ENCODE measurements around the gene ZBTB47.

Gene ZBTB47

DNA sequence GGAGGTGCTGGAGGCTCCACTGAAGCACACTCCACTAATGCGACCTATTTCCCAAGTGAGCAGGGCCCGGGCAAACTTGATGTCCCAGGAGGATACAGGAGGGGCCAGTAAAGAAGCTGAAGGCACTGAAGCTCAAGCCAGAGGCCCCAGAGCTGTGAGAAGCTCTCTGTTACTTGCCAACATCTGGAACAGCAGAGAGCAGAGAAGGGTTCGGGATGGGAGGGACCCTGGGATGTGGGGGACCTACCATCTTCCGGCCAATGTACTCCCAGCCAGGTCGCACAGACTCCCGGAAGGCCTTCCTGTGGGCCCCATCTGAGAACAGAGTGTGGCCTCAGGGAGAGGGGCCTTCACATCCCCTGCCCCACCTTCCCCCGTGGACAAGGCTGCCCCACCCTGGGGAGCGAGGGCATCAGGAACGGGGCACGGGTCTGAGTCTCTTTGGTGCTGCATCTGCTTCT, 46.0 kb downstream of the ZBTB47 start:
- no peaks in the 10 kb centered on the region for H3K4me1 ChIP-seq (ENCODE audit: insufficient read depth, poor library complexity, severe bottlenecking)
- no peak overlapping the region for H3K27ac ChIP-seq (ENCODE audit: poor library complexity, severe bottlenecking)
- TF ChIP-seq CTCF (IDR thresholded peaks at IDR 0.05; ENCODE audit: poor library complexity, severe bottlenecking), result no peak
- DNase-seq (ENCODE audit: low spot score) (no peak), ATAC-seq (ENCODE audit: low read depth) (no peak)
- H3K36me3 ChIP-seq (ENCODE audit: low read depth), result no peaks in the 10 kb centered on the region
- no peaks in the 10 kb centered on the region for H3K27me3 ChIP-seq (ENCODE audit: insufficient read depth, poor library complexity, severe bottlenecking)
- no peaks in the 10 kb centered on the region for H3K9me3 ChIP-seq (ENCODE audit: severe bottlenecking)
- H3K4me3 ChIP-seq (ENCODE audit: severe bottlenecking), result no peak overlapping the region

- no peaks in the 10 kb centered on the region for H3K36me3 ChIP-seq (ENCODE audit: low read depth)
Measured at GRCh38 chr3:42700366-42701288, 47.1 kb downstream of the ZBTB47 start.

GRCh38 chr3:42701371-42702065, 48.0 kb downstream of the ZBTB47 start:
- H3K4me1 ChIP-seq (ENCODE audit: insufficient read depth, poor library complexity, severe bottlenecking), result no peaks in the 10 kb centered on the region
- no peaks in the 10 kb centered on the region for H3K27me3 ChIP-seq (ENCODE audit: insufficient read depth, poor library complexity, severe bottlenecking)
- DNase-seq (ENCODE audit: low spot score) (peak; percentile 70), ATAC-seq (ENCODE audit: low read depth) (peak; percentile 74)
- TF ChIP-seq CTCF (IDR thresholded peaks at IDR 0.05; ENCODE audit: poor library complexity, severe bottlenecking), result no peak
- no peaks in the 10 kb centered on the region for H3K36me3 ChIP-seq (ENCODE audit: low read depth)
- H3K27ac ChIP-seq (ENCODE audit: poor library complexity, severe bottlenecking), result no peak overlapping the region
- H3K4me3 ChIP-seq (ENCODE audit: severe bottlenecking), result no peak overlapping the region
- H3K9me3 ChIP-seq (ENCODE audit: severe bottlenecking), result no peaks in the 10 kb centered on the region

More at GRCh38 chr3:42700366-42701288, 47.1 kb downstream of the ZBTB47 start:
- TF ChIP-seq CTCF (IDR thresholded peaks at IDR 0.05; ENCODE audit: poor library complexity, severe bottlenecking), result no peak
- Histone ChIP-seq H3K9me3 (ENCODE audit: severe bottlenecking) (no peaks in the 10 kb centered on the region), H3K27me3 (ENCODE audit: insufficient read depth, poor library complexity, severe bottlenecking) (no peaks in the 10 kb centered on the region), H3K4me3 (ENCODE audit: severe bottlenecking) (no peak overlapping the region), H3K27ac (ENCODE audit: poor library complexity, severe bottlenecking) (no peak overlapping the region), H3K4me1 (ENCODE audit: insufficient read depth, poor library complexity, severe bottlenecking) (no peaks in the 10 kb centered on the region)
- ATAC-seq (ENCODE audit: low read depth) (no peak), DNase-seq (ENCODE audit: low spot score) (no peak)

- Histone ChIP-seq H3K9me3 (ENCODE audit: severe bottlenecking) (no peaks in the 10 kb centered on the region), H3K36me3 (ENCODE audit: low read depth) (no peaks in the 10 kb centered on the region), H3K4me3 (ENCODE audit: severe bottlenecking) (no peak within 1 kb of the TSS), H3K27ac (ENCODE audit: poor library complexity, severe bottlenecking) (no peak within 1 kb of the TSS), H3K4me1 (ENCODE audit: insufficient read depth, poor library complexity, severe bottlenecking) (no peaks in the 10 kb centered on the region), H3K27me3 (ENCODE audit: insufficient read depth, poor library complexity, severe bottlenecking) (no peaks in the 10 kb centered on the region)
- DNase-seq (ENCODE audit: low spot score), result peak; percentile 68
- no peak for ATAC-seq (ENCODE audit: low read depth)
- no peak for TF ChIP-seq CTCF (IDR thresholded peaks at IDR 0.05; ENCODE audit: poor library complexity, severe bottlenecking)
Measured at GRCh38 chr3:42702066-42702951, 48.8 kb downstream of the ZBTB47 start, which contains the start of gene HHATL. Gene HHATL, minus strand, starts transcription at chr3:42702798. Its CDS starts 1,972 bp downstream, at chr3:42700826.
